ENCODE measurements around the gene NCMAP.

Gene NCMAP

GRCh38 chr1:24558902-24559791 lies 3.3 kb downstream of the NCMAP start:
- H3K4me3 ChIP-seq (ENCODE audit: low read depth, low read length): no peak overlapping the region
- TF ChIP-seq MAX (IDR thresholded peaks at IDR 0.05; ENCODE audit: low read depth, low read length) (no peak), MYC (IDR thresholded peaks at IDR 0.05; ENCODE audit: low read depth, low read length) (no peak), POLR2A (IDR thresholded peaks at IDR 0.05; ENCODE audit: extremely low read depth, insufficient read length) (no peak)
- TF ChIP-seq, protein P1, sequence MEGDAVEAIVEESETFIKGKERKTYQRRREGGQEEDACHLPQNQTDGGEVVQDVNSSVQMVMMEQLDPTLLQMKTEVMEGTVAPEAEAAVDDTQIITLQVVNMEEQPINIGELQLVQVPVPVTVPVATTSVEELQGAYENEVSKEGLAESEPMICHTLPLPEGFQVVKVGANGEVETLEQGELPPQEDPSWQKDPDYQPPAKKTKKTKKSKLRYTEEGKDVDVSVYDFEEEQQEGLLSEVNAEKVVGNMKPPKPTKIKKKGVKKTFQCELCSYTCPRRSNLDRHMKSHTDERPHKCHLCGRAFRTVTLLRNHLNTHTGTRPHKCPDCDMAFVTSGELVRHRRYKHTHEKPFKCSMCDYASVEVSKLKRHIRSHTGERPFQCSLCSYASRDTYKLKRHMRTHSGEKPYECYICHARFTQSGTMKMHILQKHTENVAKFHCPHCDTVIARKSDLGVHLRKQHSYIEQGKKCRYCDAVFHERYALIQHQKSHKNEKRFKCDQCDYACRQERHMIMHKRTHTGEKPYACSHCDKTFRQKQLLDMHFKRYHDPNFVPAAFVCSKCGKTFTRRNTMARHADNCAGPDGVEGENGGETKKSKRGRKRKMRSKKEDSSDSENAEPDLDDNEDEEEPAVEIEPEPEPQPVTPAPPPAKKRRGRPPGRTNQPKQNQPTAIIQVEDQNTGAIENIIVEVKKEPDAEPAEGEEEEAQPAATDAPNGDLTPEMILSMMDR (IDR thresholded peaks at IDR 0.05; ENCODE audit: low read depth, low read length): no peak
- DNase-seq (ENCODE audit: low read depth): peak; percentile 45

- H3K4me3 ChIP-seq (ENCODE audit: low read depth, low read length): no peak overlapping the region
- TF ChIP-seq MAX (IDR thresholded peaks at IDR 0.05; ENCODE audit: low read depth, low read length) (no peak), POLR2A (IDR thresholded peaks at IDR 0.05; ENCODE audit: extremely low read depth, insufficient read length) (no peak), MYC (IDR thresholded peaks at IDR 0.05; ENCODE audit: low read depth, low read length) (no peak)
- TF ChIP-seq, protein P1 (IDR thresholded peaks at IDR 0.05; ENCODE audit: low read depth, low read length): no peak
- DNase-seq (ENCODE audit: low read depth): no peak
Observed at GRCh38 chr1:24560361-24560760, 4.5 kb downstream of the NCMAP start.

GRCh38 chr1:24562625-24563024 lies 6.7 kb downstream of the NCMAP start:
- no peak overlapping the region for H3K4me3 ChIP-seq (ENCODE audit: low read depth, low read length)
- no peak for DNase-seq (ENCODE audit: low read depth)
- TF ChIP-seq POLR2A (IDR thresholded peaks at IDR 0.05; ENCODE audit: extremely low read depth, insufficient read length) (no peak), MYC (IDR thresholded peaks at IDR 0.05; ENCODE audit: low read depth, low read length) (no peak), MAX (IDR thresholded peaks at IDR 0.05; ENCODE audit: low read depth, low read length) (no peak)
- TF ChIP-seq, protein P1 (IDR thresholded peaks at IDR 0.05; ENCODE audit: low read depth, low read length): no peak

- DNase-seq (ENCODE audit: low read depth): no peak
- TF ChIP-seq MYC (IDR thresholded peaks at IDR 0.05; ENCODE audit: low read depth, low read length): no peak
- no peak for TF ChIP-seq POLR2A (IDR thresholded peaks at IDR 0.05; ENCODE audit: extremely low read depth, insufficient read length)
- no peak for TF ChIP-seq MAX (IDR thresholded peaks at IDR 0.05; ENCODE audit: low read depth, low read length)
- TF ChIP-seq, protein P1 (IDR thresholded peaks at IDR 0.05; ENCODE audit: low read depth, low read length): no peak
- no peak overlapping the region for H3K4me3 ChIP-seq (ENCODE audit: low read depth, low read length)
Observed at GRCh38 chr1:24564695-24565094, 8.8 kb downstream of the NCMAP start.

- H3K4me3 ChIP-seq (ENCODE audit: low read depth, low read length): no peak overlapping the region
- DNase-seq (ENCODE audit: low read depth): no peak
- TF ChIP-seq, protein P1 (IDR thresholded peaks at IDR 0.05; ENCODE audit: low read depth, low read length): no peak
- TF ChIP-seq MAX (IDR thresholded peaks at IDR 0.05; ENCODE audit: low read depth, low read length): no peak
- TF ChIP-seq POLR2A (IDR thresholded peaks at IDR 0.05; ENCODE audit: extremely low read depth, insufficient read length): no peak
- no peak for TF ChIP-seq MYC (IDR thresholded peaks at IDR 0.05; ENCODE audit: low read depth, low read length)
Observed at GRCh38 chr1:24566236-24566867, 10.5 kb downstream of the NCMAP start.

Measured in NB4 (cell line).